HepG2 (cell line): ENCODE data around the gene IVD. TPM values are rescaled to one million over a fixed set of nuclear protein-coding genes. Genes with fewer than 3 reads are reported as not detected.

Source experiments
- ATAC-seq: fragments of 200-7000 bp; cut with Tn5 transposase; 3 replicates; pipeline ENCODE4 v1.9.1; 2020; ENCODE audit warnings: mild to moderate bottlenecking, moderate library complexity
- BruUV-seq: library from RNA; stranded (reverse); fragments of 400-500 nt; replicated peaks from 2 replicates; lab custom pipeline; 2021; lab: Mats Ljungman, UMichigan
- CTCF ChIA-PET: fragments of 300-600 bp; formaldehyde crosslinking; extraction: SDS; loops from one replicate; lab custom pipeline; 2021; ENCODE audit warnings: low total read pairs, inconsistent platforms, low intra/inter-chr PET ratio; lab: Yijun Ruan, JAX
- POLR2A ChIA-PET: fragments of 350-600 bp; sonication (Branson Sonifier 250); formaldehyde crosslinking; loops from one replicate; lab custom pipeline; 2020; ENCODE audit warnings: antibody characterized with exemption, inconsistent platforms; lab: Yijun Ruan, JAX
- DNase-seq: peaks from one replicate; pipeline ENCODE4 v3.0.0-alpha.2; 2015; ENCODE audit warnings: low spot score
- FAIRE-seq: peaks from 3 replicates; lab custom pipeline; 2011; peaks lifted over from hg19 to GRCh38; lab: Jason Lieb, UNC
- H2AFZ ChIP-seq: one replicate; pipeline ENCODE4 v1.6.1; 2011; ENCODE audit warnings: low read length, inconsistent platforms
- H3K27ac ChIP-seq: fragments of 300-600 bp; 3 replicates; pipeline ENCODE4 v1.8.0; 2011; ENCODE audit warnings: mixed run types, mild to moderate bottlenecking, mixed read lengths, low read length, inconsistent platforms; ENCODE audit not compliant: insufficient read depth; ENCODE audit errors: extremely low read length
- H3K27me3 ChIP-seq, 2 experiments: fragments of 200-600 bp in 1 of 2; 2 replicates in 1 of 2; 3 replicates in 1 of 2; pipeline versions ENCODE4 v1.6.0 to v1.8.0; 2011; ENCODE audit warnings: low read length in 2 of 2, mild to moderate bottlenecking in 2 of 2, moderate library complexity in 2 of 2, inconsistent platforms in 1 of 2; ENCODE audit not compliant: insufficient read depth in 2 of 2, control insufficient read depth in 1 of 2
- H3K36me3 ChIP-seq, 2 experiments: fragments of 200-600 bp in 1 of 2; replicated peaks in 1 of 2; 2 replicates in 1 of 2; 3 replicates in 1 of 2; pipeline versions ENCODE4 v1.5.1 to v1.8.0; 2011; ENCODE audit warnings: low read length in 2 of 2, inconsistent platforms in 1 of 2; ENCODE audit not compliant: insufficient read depth in 2 of 2, control insufficient read depth in 1 of 2
- H3K4me1 ChIP-seq: 2 replicates; pipeline ENCODE4 v1.5.1; 2012; ENCODE audit warnings: low read length, inconsistent platforms; ENCODE audit not compliant: insufficient read depth
- H3K4me2 ChIP-seq: 2 replicates; pipeline ENCODE4 v1.6.0; 2011; ENCODE audit warnings: low read depth, low read length, inconsistent platforms
- H3K4me3 ChIP-seq, 3 experiments: fragments of 200-600 bp in 1 of 3; sonication (generic), shearing (Covaris generic) in 1 of 3; replicated peaks in 1 of 3; 2 replicates each; pipeline ENCODE4 v1.5.1; 2011 to 2016; ENCODE audit warnings: low read length in 3 of 3, inconsistent platforms in 2 of 3, low read depth in 2 of 3, mild to moderate bottlenecking in 2 of 3, control low read depth in 1 of 3, mixed read lengths in 1 of 3; ENCODE audit not compliant: insufficient read depth in 1 of 3
- H3K79me2 ChIP-seq: one replicate; pipeline ENCODE4 v1.6.1; 2011; ENCODE audit warnings: low read length, inconsistent platforms; ENCODE audit not compliant: insufficient read depth
- H3K9ac ChIP-seq: 2 replicates; pipeline ENCODE4 v1.6.0; 2011; ENCODE audit warnings: mild to moderate bottlenecking, low read depth, low read length, inconsistent platforms; ENCODE audit not compliant: insufficient read depth
- H3K9me3 ChIP-seq: 2 replicates; pipeline ENCODE4 v1.5.1; 2012; ENCODE audit warnings: mild to moderate bottlenecking, low read length
- H4K20me1 ChIP-seq: 2 replicates; pipeline ENCODE4 v1.6.0; 2011; ENCODE audit warnings: inconsistent platforms, mild to moderate bottlenecking, low read length, moderate library complexity; ENCODE audit not compliant: insufficient read depth
- CBX5 ChIP-seq: sonication (generic); formaldehyde crosslinking; IDR thresholded peaks from 2 replicates; pipeline ENCODE4 v1.4.0; 2020; ENCODE audit warnings: missing genetic modification reagents, borderline replicate concordance
- CEBPG ChIP-seq: IDR thresholded peaks from 2 replicates; pipeline ENCODE4 v1.6.1; 2016
- CHCHD3 ChIP-seq: sonication (generic); formaldehyde crosslinking; IDR thresholded peaks from 2 replicates; pipeline ENCODE4 v1.8.0; 2022; ENCODE audit warnings: mild to moderate bottlenecking, missing genetic modification reagents, moderate library complexity
- EED ChIP-seq: sonication (generic); formaldehyde crosslinking; IDR thresholded peaks from 2 replicates; pipeline ENCODE4 v1.5.0; 2020; ENCODE audit warnings: mild to moderate bottlenecking, missing genetic modification reagents
- EHMT2 ChIP-seq: fragments of 200-600 bp; sonication (generic); IDR thresholded peaks from 2 replicates; pipeline ENCODE4 v1.7.0; 2017; ENCODE audit warnings: antibody characterized with exemption, low read depth, low read length, borderline replicate concordance
- ELF3 ChIP-seq: IDR thresholded peaks from 2 replicates; pipeline ENCODE4 v1.6.1; 2016; ENCODE audit warnings: missing genetic modification reagents, missing compliant biosample characterization
- ERF ChIP-seq: IDR thresholded peaks from 2 replicates; pipeline ENCODE4 v1.6.1; 2018; ENCODE audit warnings: missing biosample characterization, missing genetic modification reagents
- HMGA1 ChIP-seq: sonication (generic); formaldehyde crosslinking; conservative IDR thresholded peaks from 2 replicates; pipeline ENCODE4 v1.4.0; 2020; ENCODE audit warnings: missing genetic modification reagents
- HNRNPH1 ChIP-seq: fragments of 200-400 bp; formaldehyde crosslinking; optimal IDR thresholded peaks from 2 replicates; pipeline ENCODE3; 2017; ENCODE audit warnings: mild to moderate bottlenecking, low read depth, low read length
- POLR2AphosphoS2 ChIP-seq: IDR thresholded peaks from 2 replicates; pipeline ENCODE4 v1.6.1; 2011; ENCODE audit warnings: low read depth, low read length, improper control_type of control experiment
- SOX13 ChIP-seq, 3 experiments: fragments of 450-650 bp in 1 of 3; sonication (generic) in 1 of 3; formaldehyde crosslinking in 1 of 3; IDR thresholded peaks in 2 of 3; conservative IDR thresholded peaks in 1 of 3; 2 replicates each; pipeline versions ENCODE4 v1.5.0 to v1.6.1; 2016 to 2020; ENCODE audit warnings: antibody characterized with exemption in 1 of 3, mild to moderate bottlenecking in 1 of 3, missing compliant biosample characterization in 1 of 3, missing genetic modification reagents in 1 of 3, moderate library complexity in 1 of 3
- SOX6 ChIP-seq, 2 experiments: fragments of 450-650 bp in 1 of 2; sonication (generic) in 1 of 2; formaldehyde crosslinking in 1 of 2; IDR thresholded peaks; 2 replicates each; pipeline versions ENCODE4 v1.4.0 to v1.6.1; 2017 to 2020; ENCODE audit warnings: antibody characterized with exemption in 1 of 2, mild to moderate bottlenecking in 1 of 2, missing genetic modification reagents in 1 of 2
- ZFYVE20 ChIP-seq: sonication (generic); formaldehyde crosslinking; IDR thresholded peaks from 2 replicates; pipeline ENCODE4 v1.8.0; 2023; ENCODE audit warnings: low read depth, mild to moderate bottlenecking, moderate library complexity, missing genetic modification reagents, borderline replicate concordance
- ZNF670 ChIP-seq: sonication (generic); formaldehyde crosslinking; IDR thresholded peaks from 2 replicates; pipeline ENCODE4 v1.8.0; 2022; ENCODE audit warnings: mild to moderate bottlenecking, missing genetic modification reagents, borderline replicate concordance
- ZSCAN9 ChIP-seq: IDR thresholded peaks from 2 replicates; pipeline ENCODE4 v1.6.1; 2016; ENCODE audit warnings: borderline replicate concordance
- WGBS: methylation state at CpG from one replicate; pipeline ENCODE4 v1.1.6; 2017; ENCODE audit warnings: low lambda C conversion rate; 5-methylcytosine and 5-hydroxymethylcytosine counted together
- in situ Hi-C: cut with HindIII; loops from 2 replicates; pipeline ENCODE4 v1.10.0; 2017; ENCODE audit warnings: low pct_unique_long_range_greater_than_20kb; ENCODE audit not compliant: extremely low pct_ligation_motif_present
- intact Hi-C: fragments of 100-400 bp; cut with micrococcal nuclease; formaldehyde crosslinking; loops from one replicate; pipeline ENCODE4 v1.10.0; 2022; ENCODE audit not compliant: unreplicated experiment
- polyA plus RNA-seq, 8 experiments: library from polyadenylated mRNA; depleted of rRNA in 3 of 8; stranded (reverse) in 7 of 8; unstranded in 1 of 8; fragments of >200 nt; fragmentation: Illumina TruSeq in 4 of 8; extraction: Trizol in 4 of 8; gene quantifications; 2 replicates each; pipeline versions ENCODE4 v1.2.1 to v1.2.3, GENCODE V29; 2011 to 2016; ENCODE audit warnings: low read depth in 4 of 8, missing spikeins in 1 of 8, mixed read lengths in 1 of 8; ENCODE audit not compliant: insufficient read depth in 1 of 8
- total RNA-seq, 5 experiments: library from RNA; depleted of rRNA; stranded (reverse); fragments of >200 nt; fragmentation: Illumina TruSeq; extraction: Trizol; gene quantifications; 2 replicates each; pipeline ENCODE4 v1.2.3, GENCODE V29; 2016; ENCODE audit warnings: low read depth in 1 of 5
- TF ChIP-seq, protein P1 (sequence below): sonication (generic); formaldehyde crosslinking; IDR thresholded peaks from 2 replicates; pipeline ENCODE4 v1.4.0; 2020; ENCODE audit warnings: low read depth, missing genetic modification reagents
- TF ChIP-seq, protein P2 (sequence below): sonication (generic); formaldehyde crosslinking; IDR thresholded peaks from 2 replicates; pipeline ENCODE4 v1.5.0; 2020; ENCODE audit warnings: missing genetic modification reagents

IVD gene
- total and polyA plus RNA-seq, 2 of the 13 experiments (the other 11 are each of a cell fraction or from before 2014, with no cell fraction given), result 48.0 to 53.9 TPM

DNA sequence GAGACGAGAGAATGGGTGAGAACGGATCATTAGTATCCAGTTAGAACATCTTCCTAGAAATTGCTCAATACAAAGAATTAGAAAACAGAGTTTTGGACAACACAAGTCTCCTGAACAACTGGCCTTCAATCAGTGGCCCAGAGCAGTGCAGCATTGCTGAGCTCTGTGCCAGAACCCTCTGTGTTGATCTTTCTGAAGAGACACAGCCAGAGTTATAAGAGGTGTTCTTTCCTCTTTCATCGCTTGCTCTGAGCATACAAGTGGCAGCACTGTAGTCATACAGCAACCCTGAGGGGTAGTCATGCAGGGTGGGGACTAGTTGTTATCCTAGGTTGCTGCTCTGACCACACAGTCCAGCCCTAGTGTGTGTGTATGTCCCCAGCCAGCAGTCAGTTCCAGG is 19.1 kb upstream of the IVD start (continued):
- no peak for TF ChIP-seq CBX5 (CRISPR knock-in tag)
- TF ChIP-seq HMGA1 (CRISPR knock-in tag), result no peak
- no peak for TF ChIP-seq EED (CRISPR knock-in tag)
- no peak for TF ChIP-seq ZFYVE20
- TF ChIP-seq, protein P1, sequence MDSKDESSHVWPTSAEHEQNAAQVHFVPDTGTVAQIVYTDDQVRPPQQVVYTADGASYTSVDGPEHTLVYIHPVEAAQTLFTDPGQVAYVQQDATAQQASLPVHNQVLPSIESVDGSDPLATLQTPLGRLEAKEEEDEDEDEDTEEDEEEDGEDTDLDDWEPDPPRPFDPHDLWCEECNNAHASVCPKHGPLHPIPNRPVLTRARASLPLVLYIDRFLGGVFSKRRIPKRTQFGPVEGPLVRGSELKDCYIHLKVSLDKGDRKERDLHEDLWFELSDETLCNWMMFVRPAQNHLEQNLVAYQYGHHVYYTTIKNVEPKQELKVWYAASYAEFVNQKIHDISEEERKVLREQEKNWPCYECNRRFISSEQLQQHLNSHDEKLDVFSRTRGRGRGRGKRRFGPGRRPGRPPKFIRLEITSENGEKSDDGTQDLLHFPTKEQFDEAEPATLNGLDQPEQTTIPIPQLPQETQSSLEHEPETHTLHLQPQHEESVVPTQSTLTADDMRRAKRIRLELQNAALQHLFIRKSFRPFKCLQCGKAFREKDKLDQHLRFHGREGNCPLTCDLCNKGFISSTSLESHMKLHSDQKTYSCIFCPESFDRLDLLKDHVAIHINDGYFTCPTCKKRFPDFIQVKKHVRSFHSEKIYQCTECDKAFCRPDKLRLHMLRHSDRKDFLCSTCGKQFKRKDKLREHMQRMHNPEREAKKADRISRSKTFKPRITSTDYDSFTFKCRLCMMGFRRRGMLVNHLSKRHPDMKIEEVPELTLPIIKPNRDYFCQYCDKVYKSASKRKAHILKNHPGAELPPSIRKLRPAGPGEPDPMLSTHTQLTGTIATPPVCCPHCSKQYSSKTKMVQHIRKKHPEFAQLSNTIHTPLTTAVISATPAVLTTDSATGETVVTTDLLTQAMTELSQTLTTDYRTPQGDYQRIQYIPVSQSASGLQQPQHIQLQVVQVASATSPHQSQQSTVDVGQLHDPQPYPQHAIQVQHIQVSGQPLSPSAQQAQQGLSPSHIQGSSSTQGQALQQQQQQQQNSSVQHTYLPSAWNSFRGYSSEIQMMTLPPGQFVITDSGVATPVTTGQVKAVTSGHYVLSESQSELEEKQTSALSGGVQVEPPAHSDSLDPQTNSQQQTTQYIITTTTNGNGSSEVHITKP, result no peak
- no peak for TF ChIP-seq CHCHD3
- TF ChIP-seq ZNF670, result no peak
- TF ChIP-seq HNRNPH1, result no peak

DNA sequence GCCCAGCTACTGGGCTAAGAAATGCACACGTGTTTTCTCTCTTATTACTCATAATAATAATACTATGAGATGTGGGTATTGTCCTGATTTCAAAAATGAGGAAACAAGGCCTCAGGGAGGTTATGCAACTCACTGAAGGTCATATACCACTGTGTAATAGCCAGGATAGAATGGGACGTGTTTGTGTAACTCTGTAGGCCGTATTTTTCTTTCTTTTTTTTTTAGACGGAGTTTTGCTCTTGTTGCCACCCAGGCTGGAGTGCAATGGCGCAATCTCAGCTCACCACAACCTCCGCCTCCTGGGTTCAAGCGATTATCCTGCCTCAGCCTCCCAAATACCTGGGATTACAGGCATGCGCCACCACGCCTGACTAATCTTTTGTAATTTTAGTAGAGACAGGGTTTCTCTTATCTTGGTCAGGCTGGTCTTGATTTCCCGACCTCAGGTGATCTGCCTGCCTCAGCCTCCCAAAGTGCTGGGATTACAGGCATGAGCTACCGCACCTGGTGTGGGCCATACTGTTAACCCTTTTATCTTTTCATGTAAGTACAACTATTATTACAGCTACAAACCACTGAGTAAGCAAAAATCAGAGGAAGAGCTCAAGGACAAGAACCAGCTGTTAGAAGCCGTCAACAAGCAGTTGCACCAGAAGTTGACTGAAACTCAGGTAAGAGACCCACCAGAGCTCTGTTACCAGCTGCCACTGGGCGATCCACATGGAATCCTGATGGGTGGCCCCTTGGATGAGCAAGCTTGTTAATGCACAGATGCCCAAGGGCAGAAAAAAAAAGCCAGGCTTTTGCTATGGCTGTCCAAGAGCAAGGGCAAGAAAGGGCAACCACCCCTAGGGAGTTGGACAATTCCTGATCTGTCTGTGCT is 16.4 kb upstream of the IVD start:
- Histone ChIP-seq H3K27me3 (no peaks in the 10 kb centered on the region), H3K36me3 (peaks cover 15 to 60% of the 10 kb centered on the region in 2 experiments), H3K4me2 (no peak overlapping the region), H3K4me1 (peaks cover 11% of the 10 kb centered on the region), H2AFZ (no peak overlapping the region), H3K4me3 (no peak overlapping the region), H3K9ac (no peak overlapping the region), H3K27ac (peak overlapping the region; percentile 45), H3K9me3 (no peaks in the 10 kb centered on the region), H4K20me1 (no peaks in the 10 kb centered on the region), H3K79me2 (peaks cover 14% of the 10 kb centered on the region)
- ChIA-PET CTCF (no interaction called here), POLR2A (interaction anchor here (1.0 to 2.0 kb wide), 3 partner anchors 10 to 49 kb away, joined by 3 to 11 read pairs (median 4); partner anchors contain the start of genes CCDC9B and IVD)
- BruUV-seq, result no TSS peak
- ATAC-seq (peak; percentile 68), FAIRE-seq (no peak), DNase-seq (peak; percentile 54)
- intact Hi-C loops, result no loop called here
- in situ Hi-C loops, result no loop called here
- 76% methylated on average over 13 of the region's 13 CpGs for WGBS
- TF ChIP-seq SOX6 (IDR thresholded peaks at IDR 0.05) (no peak), SOX6 (CRISPR knock-in tag; IDR thresholded peaks at IDR 0.05) (peak; percentile 56; the same call in 1 of the 2 replicates), ERF (no peak), SOX13 (IDR thresholded peaks at IDR 0.05) (no peak), SOX13 (CRISPR knock-in tag; conservative IDR thresholded peaks at IDR 0.05 in 1 of 2, IDR thresholded peaks at IDR 0.05 in 1 of 2) (peak in 1 of 2 experiments; percentile 54; a peak in 1 of 4 replicates), ZSCAN9 (CRISPR knock-in tag) (no peak), POLR2AphosphoS2 (no peak), ELF3 (CRISPR knock-in tag) (0 out of 2 replicates have a peak, but pooled peaks have one; percentile 42), CEBPG (CRISPR knock-in tag) (peak; percentile 73), EHMT2 (no peak)
- TF ChIP-seq, protein P2, sequence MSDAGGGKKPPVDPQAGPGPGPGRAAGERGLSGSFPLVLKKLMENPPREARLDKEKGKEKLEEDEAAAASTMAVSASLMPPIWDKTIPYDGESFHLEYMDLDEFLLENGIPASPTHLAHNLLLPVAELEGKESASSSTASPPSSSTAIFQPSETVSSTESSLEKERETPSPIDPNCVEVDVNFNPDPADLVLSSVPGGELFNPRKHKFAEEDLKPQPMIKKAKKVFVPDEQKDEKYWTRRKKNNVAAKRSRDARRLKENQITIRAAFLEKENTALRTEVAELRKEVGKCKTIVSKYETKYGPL (CRISPR knock-in tag), result peak; percentile 88; the same call in 1 of the 2 replicates
